Testis (tissue), 3 donors: ENCODE results near the gene CPAMD8. TPM values are rescaled to one million over a fixed set of nuclear protein-coding genes. Genes with fewer than 3 reads are reported as not detected.

Experiments used
- DNase-seq: peaks from one replicate; pipeline ENCODE4 v3.0.0-alpha.2; 2019
- H3K27ac ChIP-seq, 2 donors: fragments of 200-600 bp; sonication (generic); one replicate each; pipeline ENCODE4 v1.5.1; 2019
- H3K27me3 ChIP-seq: fragments of 200-600 bp; sonication (generic); one replicate; pipeline ENCODE4 v1.5.1; 2019
- H3K36me3 ChIP-seq: fragments of 200-600 bp; sonication (generic); one replicate; pipeline ENCODE4 v1.5.1; 2017; ENCODE audit warnings: low read depth; ENCODE audit errors: missing control alignments
- H3K4me1 ChIP-seq: fragments of 200-600 bp; sonication (generic); one replicate; pipeline ENCODE4 v1.5.1; 2019
- H3K4me3 ChIP-seq, 2 donors: fragments of 200-600 bp; sonication (generic); one replicate each; pipeline ENCODE4 v1.5.1; 2017 to 2019
- H3K9me3 ChIP-seq: fragments of 200-600 bp; sonication (generic); one replicate; pipeline ENCODE4 v1.5.1; 2017
- CTCF ChIP-seq, 3 experiments: fragments of 450-650 bp in 2 of 3; fragments of 200-600 bp in 1 of 3; sonication (generic) in 1 of 3; IDR thresholded peaks; one replicate each; pipeline ENCODE4 v1.5.1; 2016 to 2019; ENCODE audit warnings: antibody characterized with exemption in 3 of 3, mild to moderate bottlenecking in 2 of 3, moderate library complexity in 1 of 3
- POLR2A ChIP-seq: fragments of 450-650 bp; IDR thresholded peaks from one replicate; pipeline ENCODE4 v1.6.1; 2017; ENCODE audit warnings: antibody characterized with exemption, mild to moderate bottlenecking, moderate library complexity
- WGBS, 2 donors: methylation state at CpG; one replicate each; pipeline ENCODE4 v1.1.5; 2018; 5-methylcytosine and 5-hydroxymethylcytosine counted together
- intact Hi-C: fragments of 100-400 bp; cut with DNase I; formaldehyde crosslinking; loops from one replicate; pipeline ENCODE4 v1.15.1; 2023; ENCODE audit warnings: low total_unique reads
- polyA plus RNA-seq: library from polyadenylated mRNA; stranded (reverse); fragments of 350-450 nt; fragmentation: Illumina TruSeq; extraction: RNeasy Lipid Tissue Mini Kit (QIAGEN cat#74804); gene quantifications from one replicate; pipeline ENCODE4 v1.2.3, GENCODE V29; 2014; ENCODE audit warnings: low read depth, low replicate concordance; ENCODE audit not compliant: insufficient read depth
- total RNA-seq, 2 donors: library from RNA; depleted of rRNA; stranded (reverse); fragments of >200 nt; gene quantifications; one replicate each; pipeline ENCODE4 v1.2.3, GENCODE V29; 2016

Gene CPAMD8
- total and polyA plus RNA-seq, 3 donors from 2014 or later = 12.0 to 46.1 (median 30.8) TPM

DNA sequence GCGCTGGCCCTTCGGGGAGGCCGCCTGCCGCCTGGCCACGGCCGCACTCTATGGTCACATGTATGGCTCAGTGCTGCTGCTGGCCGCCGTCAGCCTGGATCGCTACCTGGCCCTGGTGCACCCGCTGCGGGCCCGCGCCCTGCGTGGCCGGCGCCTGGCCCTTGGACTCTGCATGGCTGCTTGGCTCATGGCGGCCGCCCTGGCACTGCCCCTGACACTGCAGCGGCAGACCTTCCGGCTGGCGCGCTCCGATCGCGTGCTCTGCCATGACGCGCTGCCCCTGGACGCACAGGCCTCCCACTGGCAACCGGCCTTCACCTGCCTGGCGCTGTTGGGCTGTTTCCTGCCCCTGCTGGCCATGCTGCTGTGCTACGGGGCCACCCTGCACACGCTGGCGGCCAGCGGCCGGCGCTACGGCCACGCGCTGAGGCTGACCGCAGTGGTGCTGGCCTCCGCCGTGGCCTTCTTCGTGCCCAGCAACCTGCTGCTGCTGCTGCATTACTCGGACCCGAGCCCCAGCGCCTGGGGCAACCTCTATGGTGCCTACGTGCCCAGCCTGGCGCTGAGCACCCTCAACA lies 136.6 kb downstream of the CPAMD8 start:
- intact Hi-C loops = no loop called here
- Histone ChIP-seq H3K36me3 (no peaks in the 10 kb centered on the region), H3K27me3 (no peaks in the 10 kb centered on the region), H3K4me1 (peaks cover 41% of the 10 kb centered on the region), H3K27ac (peak overlapping the region in 1 of 2 donors; percentile 44), H3K9me3 (no peaks in the 10 kb centered on the region), H3K4me3 (no peak overlapping the region)
- DNase-seq = no peak
- 95 to 97% methylated on average over 31 to 43 of the region's 48 CpGs for WGBS, 2 donors
- TF ChIP-seq CTCF (IDR thresholded peaks at IDR 0.05) (no peak), POLR2A (no peak)

GRCh38 chr19:16889366-16889882 lies 137.2 kb downstream of the CPAMD8 start:
- H3K4me1 ChIP-seq = peaks cover 41% of the 10 kb centered on the region
- no peak overlapping the region for H3K4me3 ChIP-seq
- peak in 1 of 3 experiments; percentile 7 for TF ChIP-seq CTCF (IDR thresholded peaks at IDR 0.05)
- TF ChIP-seq POLR2A = no peak
- H3K27ac ChIP-seq = peak overlapping the region in 1 of 2 donors; percentile 44
- peak; percentile 86 for DNase-seq
- intact Hi-C loops = no loop called here
- WGBS, 2 donors = 56 to 57% methylated on average over 7 to 22 of the region's 22 CpGs
- H3K9me3 ChIP-seq = no peaks in the 10 kb centered on the region
- no peaks in the 10 kb centered on the region for H3K27me3 ChIP-seq
- no peaks in the 10 kb centered on the region for H3K36me3 ChIP-seq

- Histone ChIP-seq H3K36me3 (no peaks in the 10 kb centered on the region), H3K4me3 (no peak within 1 kb of the TSS), H3K9me3 (no peaks in the 10 kb centered on the region), H3K27ac (peak within 1 kb of the TSS; percentile 44 to 84), H3K27me3 (no peaks in the 10 kb centered on the region), H3K4me1 (peaks cover 37% of the 10 kb centered on the region)
- TF ChIP-seq POLR2A (no peak), CTCF (IDR thresholded peaks at IDR 0.05) (no peak)
- WGBS, 2 donors = 42 to 48% methylated on average over 7 to 31 of the region's 31 CpGs
- DNase-seq = peak; percentile 88
- intact Hi-C loops = no loop called here
These were observed 137.8 kb downstream of the CPAMD8 start, which contains the start of gene F2RL3 for GRCh38 chr19:16888629-16889365. Gene F2RL3 (plus strand): TSS chr19:16888999. CDS start chr19:16889190, 191 bp downstream.

- H3K27me3 ChIP-seq = no peaks in the 10 kb centered on the region
- H3K4me3 ChIP-seq = no peak overlapping the region
- 63 to 78% methylated on average over 14 to 16 of the region's 17 CpGs for WGBS, 2 donors
- no peaks in the 10 kb centered on the region for H3K36me3 ChIP-seq
- DNase-seq = no peak
- TF ChIP-seq POLR2A = no peak
- no peak for TF ChIP-seq CTCF (IDR thresholded peaks at IDR 0.05)
- peaks cover 28% of the 10 kb centered on the region for H3K4me1 ChIP-seq
- H3K9me3 ChIP-seq = no peaks in the 10 kb centered on the region
- intact Hi-C loops = no loop called here
- H3K27ac ChIP-seq = peak overlapping the region; percentile 50 to 84
These were observed 139.0 kb downstream of the CPAMD8 start for GRCh38 chr19:16887353-16888265.
